SU-DHL-6 (cell line): Measurements from ENCODE around the gene CDH11.

Experiments
- H2AFZ ChIP-seq: fragments of 200-600 bp; sonication (generic); 2 replicates; pipeline ENCODE4 v1.6.1; 2014; ENCODE audit warnings: low read depth, mild to moderate bottlenecking, moderate library complexity, mixed read lengths, antibody characterized with exemption, low read length; ENCODE audit not compliant: severe bottlenecking
- H3F3A ChIP-seq: fragments of 200-600 bp; shearing (Covaris generic); 2 replicates; pipeline ENCODE4 v1.6.0; 2016; ENCODE audit warnings: antibody characterized with exemption, mild to moderate bottlenecking; ENCODE audit not compliant: insufficient read depth
- H3K27ac ChIP-seq: fragments of 200-600 bp; sonication (generic); 2 replicates; pipeline ENCODE4 v1.5.1; 2016; ENCODE audit warnings: low read depth, mild to moderate bottlenecking, low read length, moderate library complexity, mixed read lengths
- H3K27me3 ChIP-seq: fragments of 200-600 bp; sonication (generic), shearing (Covaris generic); 2 replicates; pipeline ENCODE4 v1.6.0; 2014; ENCODE audit warnings: mild to moderate bottlenecking, low read length
- H3K36me3 ChIP-seq: fragments of 200-600 bp; sonication (generic); 2 replicates; pipeline ENCODE4 v1.6.1; 2014; ENCODE audit warnings: mild to moderate bottlenecking, low read length, mixed read lengths
- H3K4me2 ChIP-seq: fragments of 300-600, 200-600 bp; shearing (Covaris generic), sonication (generic); 2 replicates; pipeline ENCODE4 v1.6.0; 2014; ENCODE audit warnings: low read length, low read depth, mild to moderate bottlenecking; ENCODE audit not compliant: poor library complexity, severe bottlenecking
- H3K4me3 ChIP-seq: fragments of 200-600 bp; sonication (generic); 2 replicates; pipeline ENCODE4 v1.5.1; 2014; ENCODE audit warnings: antibody characterized with exemption, low read length, mild to moderate bottlenecking, mixed read lengths; ENCODE audit not compliant: insufficient read depth, poor library complexity, severe bottlenecking
- H3K79me2 ChIP-seq: fragments of 200-600 bp; sonication (generic); 2 replicates; pipeline ENCODE4 v1.6.1; 2014; ENCODE audit warnings: mild to moderate bottlenecking, low read length, moderate library complexity; ENCODE audit not compliant: insufficient read depth
- H3K9ac ChIP-seq: fragments of 200-600 bp; sonication (generic); 2 replicates; pipeline ENCODE4 v1.7.0; 2014; ENCODE audit warnings: mild to moderate bottlenecking, low read length
- H3K9me2 ChIP-seq: fragments of 200-600 bp; sonication (generic); replicated peaks from 2 replicates; pipeline ENCODE4 v1.6.1; 2014; ENCODE audit warnings: low read length; ENCODE audit not compliant: insufficient read depth
- H3K9me3 ChIP-seq: fragments of 200-600 bp; sonication (generic); 2 replicates; pipeline ENCODE4 v1.6.1; 2014; ENCODE audit warnings: low read length, mixed read lengths; ENCODE audit not compliant: insufficient read depth
- H4K20me1 ChIP-seq: fragments of 200-600 bp; sonication (generic); 2 replicates; pipeline ENCODE4 v1.6.1; 2014; ENCODE audit warnings: low read depth, mild to moderate bottlenecking, antibody characterized with exemption, low read length, moderate library complexity, mixed read lengths
- CTCF ChIP-seq: fragments of 200-600 bp; sonication (generic); IDR thresholded peaks from one replicate; pipeline ENCODE4 v1.5.1; 2017; ENCODE audit warnings: antibody characterized with exemption, mild to moderate bottlenecking, low read length, moderate library complexity; ENCODE audit not compliant: insufficient read depth, poor library complexity, severe bottlenecking
- EZH2phosphoT487 ChIP-seq: fragments of 200-600 bp; sonication (generic), shearing (Covaris generic); conservative IDR thresholded peaks from 2 replicates; pipeline ENCODE4 v1.6.1; 2018; ENCODE audit warnings: mild to moderate bottlenecking, antibody characterized with exemption, low read length, moderate library complexity, mixed read lengths

The CDH11 gene

GRCh38 chr16:65034915-65035314 lies 86.9 kb downstream of the CDH11 start:
- Histone ChIP-seq H3K9me3 (no peaks in the 10 kb centered on the region), H3F3A (no peaks in the 10 kb centered on the region), H3K9ac (no peak overlapping the region), H2AFZ (no peak overlapping the region), H3K36me3 (no peaks in the 10 kb centered on the region), H3K79me2 (no peaks in the 10 kb centered on the region), H4K20me1 (no peaks in the 10 kb centered on the region), H3K9me2 (no peaks in the 10 kb centered on the region), H3K4me3 (no peak overlapping the region), H3K27ac (no peak overlapping the region), H3K27me3 (no peaks in the 10 kb centered on the region), H3K4me2 (no peak overlapping the region)
- TF ChIP-seq CTCF (no peak), EZH2phosphoT487 (no peak)

- H3K79me2 ChIP-seq, result no peaks in the 10 kb centered on the region
- H3K36me3 ChIP-seq, result no peaks in the 10 kb centered on the region
- H3K4me3 ChIP-seq, result no peak overlapping the region
- H3K4me2 ChIP-seq, result no peak overlapping the region
- TF ChIP-seq EZH2phosphoT487 (no peak), CTCF (no peak)
- no peaks in the 10 kb centered on the region for H4K20me1 ChIP-seq
- no peaks in the 10 kb centered on the region for H3F3A ChIP-seq
- no peak overlapping the region for H2AFZ ChIP-seq
- no peak overlapping the region for H3K27ac ChIP-seq
- no peak overlapping the region for H3K9ac ChIP-seq
- H3K9me3 ChIP-seq, result no peaks in the 10 kb centered on the region
- no peaks in the 10 kb centered on the region for H3K9me2 ChIP-seq
- H3K27me3 ChIP-seq, result no peaks in the 10 kb centered on the region
These were observed 89.5 kb downstream of the CDH11 start for GRCh38 chr16:65032387-65032786.

- Histone ChIP-seq H4K20me1 (no peaks in the 10 kb centered on the region), H3K79me2 (no peaks in the 10 kb centered on the region), H3F3A (no peaks in the 10 kb centered on the region), H2AFZ (no peak overlapping the region), H3K27me3 (no peaks in the 10 kb centered on the region), H3K36me3 (no peaks in the 10 kb centered on the region), H3K4me2 (no peak overlapping the region), H3K9ac (no peak overlapping the region), H3K27ac (no peak overlapping the region), H3K9me3 (no peaks in the 10 kb centered on the region), H3K4me3 (no peak overlapping the region), H3K9me2 (no peaks in the 10 kb centered on the region)
- TF ChIP-seq EZH2phosphoT487 (no peak), CTCF (no peak)
These were observed 97.1 kb downstream of the CDH11 start for GRCh38 chr16:65024767-65025178.
